ENCODE measurements around the gene FGF9.

FGF9 gene

DNA sequence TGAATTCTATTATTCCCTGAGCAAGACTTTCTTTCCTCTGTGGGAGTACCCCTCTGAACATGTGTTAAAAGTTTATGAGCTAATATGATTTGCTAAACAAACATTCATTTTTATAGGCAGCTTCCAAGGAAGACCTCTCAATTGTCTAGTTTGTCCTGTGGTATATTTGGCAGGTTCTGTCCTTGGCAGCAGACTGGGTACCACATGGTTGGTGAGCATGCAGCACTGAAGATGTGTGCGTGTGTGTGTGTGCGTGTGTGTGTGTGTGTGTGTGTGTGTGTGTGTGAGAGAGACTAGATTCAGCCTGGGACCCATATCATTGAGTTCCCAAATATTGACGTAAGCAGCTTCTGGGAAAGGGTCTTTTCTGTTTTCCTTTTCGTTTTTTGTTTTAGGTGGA, 24.0 kb downstream of the FGF9 start:
- no peaks in the 10 kb centered on the region for H3K4me1 ChIP-seq (ENCODE audit: insufficient read depth, low read length)
- no peaks in the 10 kb centered on the region for H3K27me3 ChIP-seq (ENCODE audit: control insufficient read depth in 1 of 2, insufficient read depth in 2 of 2, low read length in 2 of 2)
- H3K36me3 ChIP-seq (ENCODE audit: insufficient read depth, low read length) = no peaks in the 10 kb centered on the region
- H3K9ac ChIP-seq (ENCODE audit: low read length) = no peak overlapping the region
- no peak overlapping the region for H3K4me3 ChIP-seq (ENCODE audit: low read depth in 1 of 2, low read length in 2 of 2)
- H3K27ac ChIP-seq (ENCODE audit: low read depth, low read length) = no peak overlapping the region
- H3K9me3 ChIP-seq (ENCODE audit: low read length) = no peaks in the 10 kb centered on the region

DNA sequence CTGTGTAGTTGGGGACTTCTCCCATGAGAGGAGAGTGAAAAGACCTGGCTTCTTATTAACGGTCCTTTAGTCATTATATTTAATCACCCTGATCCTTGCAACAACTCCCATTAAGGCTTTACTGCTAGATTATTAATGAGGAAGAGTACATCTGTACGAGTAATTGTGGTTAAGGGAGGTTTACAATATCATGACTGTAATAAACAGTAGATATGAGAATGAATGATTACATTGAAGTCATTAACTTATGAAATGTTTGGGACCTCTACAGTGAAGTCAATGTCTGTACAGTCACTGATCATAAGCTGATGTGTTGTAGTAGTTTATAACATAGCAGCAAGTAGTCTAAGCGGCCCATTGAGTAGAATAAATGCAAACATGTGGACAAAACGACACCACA, 24.7 kb downstream of the FGF9 start:
- Histone ChIP-seq H3K4me3 (ENCODE audit: low read depth in 1 of 2, low read length in 2 of 2) (no peak overlapping the region), H3K4me1 (ENCODE audit: insufficient read depth, low read length) (no peaks in the 10 kb centered on the region), H3K27me3 (ENCODE audit: control insufficient read depth in 1 of 2, insufficient read depth in 2 of 2, low read length in 2 of 2) (no peaks in the 10 kb centered on the region), H3K9me3 (ENCODE audit: low read length) (no peaks in the 10 kb centered on the region), H3K27ac (ENCODE audit: low read depth, low read length) (no peak overlapping the region), H3K36me3 (ENCODE audit: insufficient read depth, low read length) (no peaks in the 10 kb centered on the region), H3K9ac (ENCODE audit: low read length) (no peak overlapping the region)

DNA sequence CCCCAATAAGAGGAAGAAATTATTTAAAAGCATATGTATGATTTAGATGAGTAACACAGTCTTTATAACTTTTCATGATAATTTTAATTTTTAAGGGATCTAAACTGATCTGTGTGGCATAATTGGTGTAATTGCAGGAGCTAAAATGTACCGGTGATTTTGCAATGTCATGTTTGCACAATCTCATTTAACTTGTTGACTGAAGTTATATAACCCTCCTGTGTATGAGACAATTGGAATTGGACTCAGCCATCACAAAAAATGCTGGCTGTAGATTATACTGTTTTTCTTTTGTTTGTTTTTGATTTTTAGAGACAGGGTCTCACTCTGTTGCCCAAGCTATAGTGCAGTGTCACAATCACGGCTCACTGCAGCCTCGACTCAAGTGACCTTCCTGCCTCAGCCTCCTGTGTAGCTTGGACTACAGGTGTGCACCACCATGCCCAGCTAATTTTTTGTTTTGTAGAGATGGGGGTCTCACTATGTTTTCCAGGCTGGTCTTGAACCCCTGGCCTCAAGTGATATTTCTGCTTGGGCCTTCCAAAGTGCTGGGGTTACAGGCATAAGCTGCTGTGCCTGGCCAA, 26.1 kb downstream of the FGF9 start:
- Histone ChIP-seq H3K4me3 (ENCODE audit: low read depth in 1 of 2, low read length in 2 of 2) (no peak overlapping the region), H3K9ac (ENCODE audit: low read length) (no peak overlapping the region), H3K4me1 (ENCODE audit: insufficient read depth, low read length) (no peaks in the 10 kb centered on the region), H3K36me3 (ENCODE audit: insufficient read depth, low read length) (no peaks in the 10 kb centered on the region), H3K9me3 (ENCODE audit: low read length) (no peaks in the 10 kb centered on the region), H3K27me3 (ENCODE audit: control insufficient read depth in 1 of 2, insufficient read depth in 2 of 2, low read length in 2 of 2) (no peaks in the 10 kb centered on the region), H3K27ac (ENCODE audit: low read depth, low read length) (no peak overlapping the region)

DNA sequence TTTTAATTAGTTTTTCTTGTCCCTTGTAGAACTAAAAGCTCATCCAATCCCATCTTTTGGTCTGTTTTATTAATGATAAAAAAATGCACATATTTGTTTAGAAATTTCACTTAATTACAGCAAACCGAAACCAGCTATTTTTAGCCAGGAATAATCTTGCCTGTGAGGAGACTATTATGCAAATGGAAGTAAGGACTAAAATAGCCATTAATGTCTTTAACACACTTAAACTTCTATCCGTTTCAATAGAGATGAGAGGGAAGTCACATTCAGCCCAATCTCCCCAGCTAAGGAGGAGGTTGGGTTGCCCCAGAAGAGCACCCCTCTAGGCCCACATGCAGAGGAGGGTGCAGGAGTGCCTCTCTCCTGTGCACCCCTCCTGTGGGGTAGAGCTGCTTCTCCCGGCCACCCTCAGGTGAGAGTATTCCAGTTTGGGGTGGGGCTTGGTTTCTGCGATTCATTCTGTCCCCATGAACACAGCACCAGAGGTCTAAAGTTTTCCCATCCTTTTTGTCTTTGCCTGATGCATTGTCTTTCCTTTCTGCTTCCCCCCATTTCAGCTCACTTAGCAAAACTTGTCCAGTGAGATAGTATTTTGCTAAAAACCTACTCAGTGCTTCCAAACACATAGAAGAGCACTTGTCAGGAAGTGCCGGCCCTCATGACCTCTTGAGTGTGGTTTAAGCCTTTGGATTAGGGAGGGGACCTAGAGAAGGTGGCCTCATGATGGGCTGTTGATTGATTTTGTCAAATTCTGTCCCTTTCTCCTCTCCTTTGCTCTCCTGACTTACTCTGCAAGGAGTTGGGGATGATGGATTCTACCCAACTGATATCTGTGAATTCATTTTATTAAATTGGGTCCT, 28.2 kb downstream of the FGF9 start:
- Histone ChIP-seq H3K9ac (ENCODE audit: low read length) (no peak overlapping the region), H3K4me1 (ENCODE audit: insufficient read depth, low read length) (no peaks in the 10 kb centered on the region), H3K27me3 (ENCODE audit: control insufficient read depth in 1 of 2, insufficient read depth in 2 of 2, low read length in 2 of 2) (no peaks in the 10 kb centered on the region), H3K36me3 (ENCODE audit: insufficient read depth, low read length) (no peaks in the 10 kb centered on the region), H3K4me3 (ENCODE audit: low read depth in 1 of 2, low read length in 2 of 2) (no peak overlapping the region), H3K27ac (ENCODE audit: low read depth, low read length) (no peak overlapping the region), H3K9me3 (ENCODE audit: low read length) (no peaks in the 10 kb centered on the region)

DNA sequence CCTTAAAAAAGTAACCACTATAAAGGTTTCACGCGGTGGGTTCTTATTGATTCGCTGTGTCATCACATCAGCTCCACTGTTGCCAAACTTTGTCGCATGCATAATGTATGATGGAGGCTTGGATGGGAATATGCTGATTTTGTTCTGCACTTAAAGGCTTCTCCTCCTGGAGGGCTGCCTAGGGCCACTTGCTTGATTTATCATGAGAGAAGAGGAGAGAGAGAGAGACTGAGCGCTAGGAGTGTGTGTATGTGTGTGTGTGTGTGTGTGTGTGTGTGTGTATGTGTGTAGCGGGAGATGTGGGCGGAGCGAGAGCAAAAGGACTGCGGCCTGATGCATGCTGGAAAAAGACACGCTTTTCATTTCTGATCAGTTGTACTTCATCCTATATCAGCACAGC, 30.6 kb downstream of the FGF9 start:
- H3K4me3 ChIP-seq (ENCODE audit: low read depth in 1 of 2, low read length in 2 of 2) = no peak overlapping the region
- no peaks in the 10 kb centered on the region for H3K9me3 ChIP-seq (ENCODE audit: low read length)
- no peak overlapping the region for H3K27ac ChIP-seq (ENCODE audit: low read depth, low read length)
- H3K4me1 ChIP-seq (ENCODE audit: insufficient read depth, low read length) = no peaks in the 10 kb centered on the region
- H3K9ac ChIP-seq (ENCODE audit: low read length) = no peak overlapping the region
- no peaks in the 10 kb centered on the region for H3K27me3 ChIP-seq (ENCODE audit: control insufficient read depth in 1 of 2, insufficient read depth in 2 of 2, low read length in 2 of 2)
- no peaks in the 10 kb centered on the region for H3K36me3 ChIP-seq (ENCODE audit: insufficient read depth, low read length)

DNA sequence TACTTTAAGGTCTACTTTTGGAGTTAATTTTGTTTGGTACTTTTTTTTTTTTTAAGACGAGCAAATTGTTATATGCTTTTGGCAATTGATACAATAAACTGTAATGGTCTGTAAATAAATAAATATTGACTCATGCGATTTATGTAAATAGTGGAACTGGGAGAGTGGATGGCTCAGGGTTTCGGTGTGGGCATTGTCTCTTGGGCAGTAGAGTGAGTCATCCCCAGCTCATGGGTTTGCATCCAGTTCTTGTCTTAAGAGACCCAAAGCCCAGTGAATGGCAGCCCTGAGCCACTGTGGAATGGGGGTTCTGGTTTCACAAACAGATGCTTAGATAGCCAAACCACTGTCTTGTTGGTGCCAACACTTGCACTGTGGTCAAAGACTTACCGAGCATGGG, 33.0 kb downstream of the FGF9 start:
- Histone ChIP-seq H3K9ac (ENCODE audit: low read length) (no peak overlapping the region), H3K4me3 (ENCODE audit: low read depth in 1 of 2, low read length in 2 of 2) (no peak overlapping the region), H3K9me3 (ENCODE audit: low read length) (no peaks in the 10 kb centered on the region), H3K27ac (ENCODE audit: low read depth, low read length) (no peak overlapping the region), H3K4me1 (ENCODE audit: insufficient read depth, low read length) (no peaks in the 10 kb centered on the region), H3K36me3 (ENCODE audit: insufficient read depth, low read length) (no peaks in the 10 kb centered on the region), H3K27me3 (ENCODE audit: control insufficient read depth in 1 of 2, insufficient read depth in 2 of 2, low read length in 2 of 2) (no peaks in the 10 kb centered on the region)

DNA sequence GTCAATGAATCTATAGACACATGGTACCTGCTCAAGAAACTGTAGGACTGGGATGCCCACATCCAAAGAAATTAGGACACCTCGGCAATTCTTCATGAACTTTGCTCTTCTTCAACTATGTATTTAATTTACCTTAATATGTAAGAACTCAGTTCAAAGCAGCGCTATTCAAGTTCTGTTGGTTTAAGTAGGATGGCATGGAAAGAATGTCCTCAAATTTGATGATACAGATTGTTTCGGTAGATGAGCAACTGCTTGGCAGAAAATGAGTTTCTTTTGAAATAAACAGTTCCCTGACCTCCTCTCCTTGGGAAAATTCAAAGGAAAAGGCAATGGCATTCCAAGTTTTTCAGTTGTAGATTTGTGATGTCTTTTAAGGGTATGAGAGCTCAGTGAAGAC, 36.7 kb downstream of the FGF9 start:
- Histone ChIP-seq H3K9ac (ENCODE audit: low read length) (no peak overlapping the region), H3K27ac (ENCODE audit: low read depth, low read length) (no peak overlapping the region), H3K27me3 (ENCODE audit: control insufficient read depth in 1 of 2, insufficient read depth in 2 of 2, low read length in 2 of 2) (no peaks in the 10 kb centered on the region), H3K4me3 (ENCODE audit: low read depth in 1 of 2, low read length in 2 of 2) (no peak overlapping the region), H3K9me3 (ENCODE audit: low read length) (no peaks in the 10 kb centered on the region), H3K36me3 (ENCODE audit: insufficient read depth, low read length) (no peaks in the 10 kb centered on the region), H3K4me1 (ENCODE audit: insufficient read depth, low read length) (no peaks in the 10 kb centered on the region)

DNA sequence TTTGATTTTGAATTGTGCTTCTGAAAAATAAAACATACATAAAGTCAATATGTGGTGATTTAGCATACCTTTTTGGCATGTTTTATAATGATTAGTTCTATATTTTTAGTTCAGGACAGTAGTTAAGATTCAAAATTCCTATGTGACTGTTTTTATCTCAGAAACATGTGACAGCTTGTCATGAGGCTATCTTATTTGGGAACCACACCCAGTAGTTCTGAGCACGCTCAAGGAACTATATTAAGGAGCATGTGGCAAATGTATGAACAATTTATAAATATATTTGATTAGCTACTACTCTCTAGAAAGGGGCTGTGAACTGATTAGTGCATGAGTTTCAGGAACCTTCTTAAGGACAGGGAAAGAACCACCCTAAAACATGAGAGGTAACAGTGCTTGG, 38.8 kb downstream of the FGF9 start:
- no peaks in the 10 kb centered on the region for H3K36me3 ChIP-seq (ENCODE audit: insufficient read depth, low read length)
- H3K9ac ChIP-seq (ENCODE audit: low read length) = no peak overlapping the region
- H3K27me3 ChIP-seq (ENCODE audit: control insufficient read depth in 1 of 2, insufficient read depth in 2 of 2, low read length in 2 of 2) = no peaks in the 10 kb centered on the region
- no peaks in the 10 kb centered on the region for H3K4me1 ChIP-seq (ENCODE audit: insufficient read depth, low read length)
- no peaks in the 10 kb centered on the region for H3K9me3 ChIP-seq (ENCODE audit: low read length)
- no peak overlapping the region for H3K27ac ChIP-seq (ENCODE audit: low read depth, low read length)
- H3K4me3 ChIP-seq (ENCODE audit: low read depth in 1 of 2, low read length in 2 of 2) = no peak overlapping the region

DNA sequence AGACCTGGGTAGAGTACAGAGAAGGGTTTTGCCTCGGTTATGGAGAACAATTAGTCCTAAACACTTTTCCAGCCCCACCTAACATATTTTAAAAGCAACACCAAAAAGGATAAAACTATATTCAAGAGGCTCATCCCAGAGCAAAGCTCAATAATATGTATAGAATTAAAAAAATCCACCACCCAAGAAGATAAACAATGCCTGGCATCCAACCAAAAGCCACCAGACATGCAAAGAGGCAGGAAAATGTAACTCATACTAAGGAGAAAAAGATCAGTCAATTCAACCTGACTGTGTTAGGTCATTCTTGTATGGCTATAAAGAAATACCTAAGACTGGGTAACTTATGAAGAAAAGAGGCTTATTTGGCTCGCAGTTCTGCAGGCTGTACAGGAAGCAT, 39.3 kb downstream of the FGF9 start:
- Histone ChIP-seq H3K4me3 (ENCODE audit: low read depth in 1 of 2, low read length in 2 of 2) (no peak overlapping the region), H3K36me3 (ENCODE audit: insufficient read depth, low read length) (no peaks in the 10 kb centered on the region), H3K9me3 (ENCODE audit: low read length) (no peaks in the 10 kb centered on the region), H3K27me3 (ENCODE audit: control insufficient read depth in 1 of 2, insufficient read depth in 2 of 2, low read length in 2 of 2) (no peaks in the 10 kb centered on the region), H3K27ac (ENCODE audit: low read depth, low read length) (no peak overlapping the region), H3K9ac (ENCODE audit: low read length) (no peak overlapping the region), H3K4me1 (ENCODE audit: insufficient read depth, low read length) (no peaks in the 10 kb centered on the region)

DNA sequence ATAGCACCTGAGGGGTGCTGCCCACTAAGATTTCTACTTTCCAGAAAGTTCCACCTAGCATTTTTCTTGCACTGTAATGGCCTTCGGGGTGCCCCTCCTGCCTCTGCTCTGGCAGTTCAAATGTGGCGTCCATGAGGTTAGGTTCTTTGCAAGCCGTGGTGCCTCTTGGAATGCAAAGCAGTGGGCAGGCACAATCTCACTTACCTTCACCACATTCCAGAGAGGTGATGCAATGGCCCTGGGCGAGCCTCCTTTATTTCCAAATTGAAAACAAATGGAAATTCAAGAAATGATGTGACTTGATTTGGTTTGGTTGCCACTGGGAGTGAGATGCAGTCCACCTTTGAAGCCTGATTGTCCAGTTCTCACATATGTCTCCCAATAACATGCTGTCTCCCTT, 46.9 kb downstream of the FGF9 start:
- H3K9ac ChIP-seq (ENCODE audit: low read length) = no peak overlapping the region
- no peaks in the 10 kb centered on the region for H3K27me3 ChIP-seq (ENCODE audit: control insufficient read depth in 1 of 2, insufficient read depth in 2 of 2, low read length in 2 of 2)
- no peaks in the 10 kb centered on the region for H3K4me1 ChIP-seq (ENCODE audit: insufficient read depth, low read length)
- no peak overlapping the region for H3K27ac ChIP-seq (ENCODE audit: low read depth, low read length)
- no peaks in the 10 kb centered on the region for H3K9me3 ChIP-seq (ENCODE audit: low read length)
- no peak overlapping the region for H3K4me3 ChIP-seq (ENCODE audit: low read depth in 1 of 2, low read length in 2 of 2)
- no peaks in the 10 kb centered on the region for H3K36me3 ChIP-seq (ENCODE audit: insufficient read depth, low read length)

DNA sequence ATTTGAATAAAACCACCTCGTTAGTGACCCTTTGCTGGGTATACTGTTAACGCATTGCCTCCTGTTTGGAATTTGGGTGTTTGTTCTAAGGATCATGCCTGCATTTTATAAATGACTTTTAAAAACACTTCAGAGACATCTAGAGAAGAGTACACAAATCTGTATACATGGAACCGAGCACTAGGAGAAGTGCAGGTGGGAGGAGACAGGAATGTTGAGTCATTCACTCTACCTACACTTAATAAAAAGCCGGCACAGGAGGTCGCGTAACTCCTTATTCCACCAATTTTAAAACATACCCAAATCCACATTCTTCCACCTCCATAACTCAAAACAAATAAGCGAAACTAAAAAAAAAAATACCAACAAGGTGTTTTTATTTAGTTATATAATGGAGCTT, 48.6 kb downstream of the FGF9 start:
- H3K9me3 ChIP-seq (ENCODE audit: low read length) = no peaks in the 10 kb centered on the region
- H3K27ac ChIP-seq (ENCODE audit: low read depth, low read length) = no peak overlapping the region
- H3K4me1 ChIP-seq (ENCODE audit: insufficient read depth, low read length) = peaks cover 8% of the 10 kb centered on the region
- H3K9ac ChIP-seq (ENCODE audit: low read length) = no peak overlapping the region
- H3K36me3 ChIP-seq (ENCODE audit: insufficient read depth, low read length) = no peaks in the 10 kb centered on the region
- H3K4me3 ChIP-seq (ENCODE audit: low read depth in 1 of 2, low read length in 2 of 2) = no peak overlapping the region
- no peaks in the 10 kb centered on the region for H3K27me3 ChIP-seq (ENCODE audit: control insufficient read depth in 1 of 2, insufficient read depth in 2 of 2, low read length in 2 of 2)

Data from muscle layer of colon (tissue), 2 donors.